Naive B cell (primary cell): Measurements from ENCODE around the gene OR2M3. TPM values are rescaled to one million over a fixed set of nuclear protein-coding genes. Genes with fewer than 3 reads are reported as not detected.

Source experiments
- ATAC-seq, 2 donors: fragments of 150-1000 bp; cut with Tn5 transposase; 2 replicates each; pipeline ENCODE4 v1.10.0; 2021; ENCODE audit warnings: low read depth in 2 of 2, mild to moderate bottlenecking in 2 of 2, moderate library complexity in 2 of 2
- DNase-seq: peaks from one replicate; pipeline ENCODE4 v3.0.0; 2022
- H3K27ac Mint-ChIP-seq, 6 donors: one replicate each; pipeline ENCODE4 v1.8.0; 2020 to 2022; ENCODE audit warnings: mild to moderate bottlenecking in 6 of 6, mixed read lengths in 6 of 6, moderate library complexity in 5 of 6, inconsistent platforms in 2 of 6
- H3K27me3 Mint-ChIP-seq, 3 donors: one replicate each; pipeline ENCODE4 v1.8.0; 2021 to 2022; ENCODE audit warnings: mixed read lengths in 3 of 3, mild to moderate bottlenecking in 1 of 3
- H3K36me3 Mint-ChIP-seq, 2 donors: one replicate each; pipeline ENCODE4 v1.8.0; 2020 to 2022; ENCODE audit warnings: mixed read lengths in 2 of 2, inconsistent platforms in 1 of 2, mild to moderate bottlenecking in 1 of 2
- H3K4me1 Mint-ChIP-seq, 3 donors: one replicate each; pipeline ENCODE4 v1.8.0; 2020 to 2022; ENCODE audit warnings: mixed read lengths in 3 of 3, inconsistent platforms in 1 of 3, mild to moderate bottlenecking in 1 of 3, moderate library complexity in 1 of 3
- H3K4me3 Mint-ChIP-seq, 8 donors: one replicate each; pipeline ENCODE4 v1.8.0; 2020 to 2022; ENCODE audit warnings: mild to moderate bottlenecking in 8 of 8, mixed read lengths in 8 of 8, moderate library complexity in 8 of 8, inconsistent platforms in 2 of 8
- H3K9me3 Mint-ChIP-seq, 7 donors: one replicate each; pipeline ENCODE4 v1.8.0; 2020 to 2022; ENCODE audit warnings: mixed read lengths in 7 of 7, mild to moderate bottlenecking in 5 of 7, inconsistent platforms in 2 of 7, moderate library complexity in 1 of 7
- polyA plus RNA-seq, 6 donors: library from polyadenylated mRNA; unstranded; fragments of 300-500 nt; fragmentation: Illumina TruSeq; gene quantifications; one replicate each; pipeline ENCODE4 v1.2.3, GENCODE V29; 2021; ENCODE audit warnings: low read depth in 6 of 6

Gene OR2M3
- polyA plus RNA-seq = not detected

- Mint-ChIP-seq H3K36me3 (peaks cover 2 to 4% of the 10 kb centered on the region in 2 donors), H3K4me3 (no peak within 1 kb of the TSS), H3K9me3 (peaks cover under 1 to 28% (median 12%) of the 10 kb centered on the region in 7 donors), H3K4me1 (no peaks in the 10 kb centered on the region), H3K27me3 (peaks cover 0 to 2% (median 0%) of the 10 kb centered on the region in 3 donors), H3K27ac (no peak within 1 kb of the TSS)
- ATAC-seq (no peak), DNase-seq (no peak)
Measured at GRCh38 chr1:248196965-248197364, at the start of gene OR2M3. OR2M3 (plus strand) TSS chr1:248197265; CDS start chr1:248203068, 5,803 bp downstream.

- Mint-ChIP-seq H3K27ac (peak overlapping the region in 2 of 6 donors; percentile 30 to 49), H3K4me3 (no peak overlapping the region), H3K4me1 (peaks cover 5 to 22% (median 6%) of the 10 kb centered on the region in 3 donors), H3K9me3 (peaks cover 0 to 11% (median 8%) of the 10 kb centered on the region in 7 donors), H3K27me3 (no peaks in the 10 kb centered on the region), H3K36me3 (peaks cover 6 to 8% of the 10 kb centered on the region in 2 donors)
- ATAC-seq = no peak
- no peak for DNase-seq
Measured at GRCh38 chr1:248152056-248152827, 44.8 kb upstream of the OR2M3 start.

- Mint-ChIP-seq H3K27me3 (no peaks in the 10 kb centered on the region), H3K27ac (no peak overlapping the region), H3K4me1 (peaks cover 0 to 8% (median 0%) of the 10 kb centered on the region in 3 donors), H3K36me3 (no peaks in the 10 kb centered on the region), H3K4me3 (no peak overlapping the region), H3K9me3 (peaks cover 0 to 3% (median 0%) of the 10 kb centered on the region in 7 donors)
- DNase-seq (no peak), ATAC-seq (no peak)
Measured at GRCh38 chr1:248155927-248156326, 41.1 kb upstream of the OR2M3 start.

- DNase-seq (no peak), ATAC-seq (no peak)
- Mint-ChIP-seq H3K36me3 (no peaks in the 10 kb centered on the region), H3K4me1 (no peaks in the 10 kb centered on the region), H3K27ac (no peak overlapping the region), H3K4me3 (no peak overlapping the region), H3K9me3 (peaks cover 0 to 3% (median 0%) of the 10 kb centered on the region in 7 donors), H3K27me3 (no peaks in the 10 kb centered on the region)
Measured at GRCh38 chr1:248158758-248159157, 38.3 kb upstream of the OR2M3 start.

- DNase-seq = no peak
- Mint-ChIP-seq H3K9me3 (peaks cover 0 to 7% (median 0%) of the 10 kb centered on the region in 7 donors), H3K4me3 (no peak overlapping the region), H3K27me3 (no peaks in the 10 kb centered on the region), H3K4me1 (no peaks in the 10 kb centered on the region), H3K27ac (no peak overlapping the region), H3K36me3 (no peaks in the 10 kb centered on the region)
- no peak for ATAC-seq
Measured at GRCh38 chr1:248164031-248164430, 33.0 kb upstream of the OR2M3 start.

- no peak for DNase-seq
- no peak for ATAC-seq
- peaks cover 0 to 7% (median 0%) of the 10 kb centered on the region in 7 donors for H3K9me3 Mint-ChIP-seq
- H3K27me3 Mint-ChIP-seq = no peaks in the 10 kb centered on the region
- H3K4me1 Mint-ChIP-seq = no peaks in the 10 kb centered on the region
- H3K36me3 Mint-ChIP-seq = no peaks in the 10 kb centered on the region
- no peak overlapping the region for H3K4me3 Mint-ChIP-seq
- no peak overlapping the region for H3K27ac Mint-ChIP-seq
Measured at GRCh38 chr1:248165186-248165585, 31.9 kb upstream of the OR2M3 start.

GRCh38 chr1:248174521-248174920 lies 22.5 kb upstream of the OR2M3 start, which contains the start of gene OR2M2:
OR2M2 (plus strand) TSS chr1:248174821; CDS start chr1:248179986, 5,165 bp downstream.
- no peaks in the 10 kb centered on the region for H3K4me1 Mint-ChIP-seq
- no peak for ATAC-seq
- H3K27me3 Mint-ChIP-seq = peaks cover 0 to 8% (median 0%) of the 10 kb centered on the region in 3 donors
- H3K9me3 Mint-ChIP-seq = peaks cover 0 to 3% (median 0%) of the 10 kb centered on the region in 7 donors
- H3K27ac Mint-ChIP-seq = no peak within 1 kb of the TSS
- H3K36me3 Mint-ChIP-seq = no peaks in the 10 kb centered on the region
- no peak for DNase-seq
- no peak within 1 kb of the TSS for H3K4me3 Mint-ChIP-seq

- Mint-ChIP-seq H3K9me3 (peaks cover 4 to 13% (median 5%) of the 10 kb centered on the region in 7 donors), H3K4me1 (peaks cover 0 to 7% (median 0%) of the 10 kb centered on the region in 3 donors), H3K36me3 (peaks cover 0 to 8% of the 10 kb centered on the region in 2 donors), H3K27me3 (peaks cover 0 to 8% (median 6%) of the 10 kb centered on the region in 3 donors), H3K27ac (peak overlapping the region in 1 of 6 donors; percentile 39), H3K4me3 (peak overlapping the region in 1 of 8 donors; percentile 73)
- ATAC-seq (no peak), DNase-seq (no peak)
Measured at GRCh38 chr1:248183996-248184395, 13.1 kb upstream of the OR2M3 start.

GRCh38 chr1:248187363-248187762 lies 9.7 kb upstream of the OR2M3 start:
- peaks cover 4 to 16% (median 10%) of the 10 kb centered on the region in 7 donors for H3K9me3 Mint-ChIP-seq
- H3K36me3 Mint-ChIP-seq = peaks cover 5 to 15% of the 10 kb centered on the region in 2 donors
- H3K4me1 Mint-ChIP-seq = peaks cover 0 to 7% (median 0%) of the 10 kb centered on the region in 3 donors
- H3K27me3 Mint-ChIP-seq = peaks cover 0 to 18% (median 7%) of the 10 kb centered on the region in 3 donors
- no peak for ATAC-seq
- H3K4me3 Mint-ChIP-seq = no peak overlapping the region
- DNase-seq = no peak
- no peak overlapping the region for H3K27ac Mint-ChIP-seq

- no peak for DNase-seq
- H3K36me3 Mint-ChIP-seq = peaks cover 5 to 11% of the 10 kb centered on the region in 2 donors
- no peak for ATAC-seq
- peaks cover 4 to 26% (median 12%) of the 10 kb centered on the region in 7 donors for H3K9me3 Mint-ChIP-seq
- H3K27ac Mint-ChIP-seq = no peak overlapping the region
- peaks cover 0 to 3% (median 0%) of the 10 kb centered on the region in 3 donors for H3K4me1 Mint-ChIP-seq
- H3K27me3 Mint-ChIP-seq = peaks cover 0 to 18% (median 7%) of the 10 kb centered on the region in 3 donors
- H3K4me3 Mint-ChIP-seq = no peak overlapping the region
Measured at GRCh38 chr1:248189026-248189425, 8.0 kb upstream of the OR2M3 start.

GRCh38 chr1:248194117-248194516 lies 2.9 kb upstream of the OR2M3 start:
- Mint-ChIP-seq H3K9me3 (peaks cover 7 to 34% (median 12%) of the 10 kb centered on the region in 7 donors), H3K27me3 (peaks cover 0 to 11% (median 7%) of the 10 kb centered on the region in 3 donors), H3K27ac (no peak overlapping the region), H3K4me3 (no peak overlapping the region), H3K36me3 (peaks cover 5 to 7% of the 10 kb centered on the region in 2 donors), H3K4me1 (no peaks in the 10 kb centered on the region)
- ATAC-seq (no peak), DNase-seq (no peak)

GRCh38 chr1:248215880-248216279 lies 18.8 kb downstream of the OR2M3 start:
- no peak for ATAC-seq
- H3K36me3 Mint-ChIP-seq = no peaks in the 10 kb centered on the region
- H3K27ac Mint-ChIP-seq = no peak overlapping the region
- no peak overlapping the region for H3K4me3 Mint-ChIP-seq
- H3K4me1 Mint-ChIP-seq = no peaks in the 10 kb centered on the region
- peaks cover 0 to 19% (median 4%) of the 10 kb centered on the region in 3 donors for H3K27me3 Mint-ChIP-seq
- H3K9me3 Mint-ChIP-seq = peaks cover 0 to 24% (median 7%) of the 10 kb centered on the region in 7 donors
- DNase-seq = no peak

- ATAC-seq (no peak), DNase-seq (no peak)
- H3K9me3 Mint-ChIP-seq = peaks cover 0 to 28% (median 9%) of the 10 kb centered on the region in 7 donors
- H3K4me3 Mint-ChIP-seq = no peak overlapping the region
- peaks cover 0 to 8% of the 10 kb centered on the region in 2 donors for H3K36me3 Mint-ChIP-seq
- no peak overlapping the region for H3K27ac Mint-ChIP-seq
- peaks cover 4 to 16% (median 13%) of the 10 kb centered on the region in 3 donors for H3K27me3 Mint-ChIP-seq
- H3K4me1 Mint-ChIP-seq = no peaks in the 10 kb centered on the region
Measured at GRCh38 chr1:248225537-248225936, 28.5 kb downstream of the OR2M3 start.
